Activated CD4-positive, CD25-positive, alpha-beta regulatory T cell treated with anti-CD3 and anti-CD28 coated beads, Interleukin-2, amount 50 U/mL, for 72 hours (primary cell): ENCODE data around the gene TMEM30B.

ENCODE experiments used
- DNase-seq: peaks from one replicate; pipeline ENCODE4 v3.0.0; 2021

Gene TMEM30B

GRCh38 chr14:61229981-61230380, 51.2 kb downstream of the TMEM30B start:
- DNase-seq, result no peak

DNA sequence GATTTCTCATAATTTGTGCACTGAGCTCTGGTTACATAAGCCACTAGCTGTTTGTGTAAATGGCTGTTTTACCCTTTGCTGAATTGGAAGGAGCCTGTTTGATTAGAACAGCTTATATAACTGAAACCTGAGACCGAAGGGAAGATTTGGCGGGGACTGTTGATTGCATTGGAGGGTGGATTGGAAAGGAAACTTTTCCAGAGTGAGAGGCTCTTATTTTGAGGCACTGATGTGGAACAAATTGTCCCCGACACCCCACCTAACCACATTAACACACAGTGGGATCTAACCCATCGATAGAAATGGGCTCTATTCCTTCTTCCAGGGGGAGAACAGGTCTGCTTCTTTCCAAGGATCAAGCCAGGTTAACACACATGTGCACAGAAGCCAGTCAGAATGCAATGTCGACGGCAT, 51.7 kb downstream of the TMEM30B start:
- DNase-seq, result no peak

DNA sequence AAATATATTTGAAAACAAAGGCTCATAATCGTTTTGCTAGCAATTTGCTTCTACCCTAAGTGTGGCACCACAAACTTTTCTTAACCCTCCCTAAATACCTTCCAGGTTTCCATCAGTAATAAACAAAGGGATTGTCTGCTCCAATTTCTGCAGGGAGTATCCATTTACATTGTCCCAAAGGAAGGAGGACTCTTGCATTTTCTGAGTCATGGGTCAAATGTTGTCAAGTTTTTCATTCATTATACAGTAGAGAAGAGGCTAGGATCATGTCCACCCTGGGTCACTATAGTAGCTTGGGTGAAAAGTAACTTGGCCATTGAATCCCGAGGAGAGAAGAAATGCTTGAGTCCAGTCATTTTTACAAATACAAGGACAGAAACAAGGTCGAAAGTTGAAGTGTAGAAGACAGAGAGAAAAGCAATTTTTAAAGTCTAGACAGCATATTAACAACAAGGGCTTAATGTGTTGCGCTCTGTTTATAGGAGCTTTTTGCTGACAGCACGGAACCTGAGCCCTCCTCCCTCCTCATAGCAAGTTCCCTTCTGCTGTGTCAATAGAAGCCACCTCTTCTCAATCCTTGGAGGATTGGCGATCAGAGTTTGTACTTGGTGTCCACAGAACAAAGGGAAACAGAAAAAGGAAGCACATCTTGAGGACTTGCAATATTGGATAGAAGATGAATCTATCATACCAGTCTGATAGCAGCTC, 53.1 kb downstream of the TMEM30B start:
- no peak for DNase-seq
